GM18858 (cell line): ENCODE data around the gene TMEM259.

ENCODE experiments used
- ATAC-seq: cut with Tn5 transposase; IDR thresholded peaks from one replicate; pipeline ENCODE4 v1.9.1; 2021; ENCODE audit not compliant: unreplicated experiment

The TMEM259 gene

GRCh38 chr19:1004803-1005664, 15.9 kb downstream of the TMEM259 start:
- ATAC-seq, result no peak

- ATAC-seq, result no peak
Observed at GRCh38 chr19:1004204-1004802, 16.6 kb downstream of the TMEM259 start.

- no peak for ATAC-seq
Observed at GRCh38 chr19:1003283-1003682, 17.6 kb downstream of the TMEM259 start.

- no peak for ATAC-seq
Observed at GRCh38 chr19:1002600-1002999, 18.3 kb downstream of the TMEM259 start.

GRCh38 chr19:1001538-1002166, 19.3 kb downstream of the TMEM259 start:
- no peak for ATAC-seq

- no peak for ATAC-seq
Observed at GRCh38 chr19:1000591-1001537, 20.1 kb downstream of the TMEM259 start.

- no peak for ATAC-seq
Observed at GRCh38 chr19:1000095-1000494, 20.8 kb downstream of the TMEM259 start, which contains the start of gene GRIN3B. Gene GRIN3B (plus strand): TSS chr19:1000419. CDS start chr19:1000438, 19 bp downstream.

GRCh38 chr19:999379-999719, 21.6 kb downstream of the TMEM259 start:
- ATAC-seq, result no peak

GRCh38 chr19:998064-998463, 22.9 kb downstream of the TMEM259 start:
- no peak for ATAC-seq

GRCh38 chr19:996051-996838, 24.7 kb downstream of the TMEM259 start:
- ATAC-seq, result no peak

GRCh38 chr19:995051-995827, 25.7 kb downstream of the TMEM259 start:
- no peak for ATAC-seq

- ATAC-seq, result no peak
Observed at GRCh38 chr19:994516-994915, 26.4 kb downstream of the TMEM259 start.

- ATAC-seq, result no peak
Observed at GRCh38 chr19:993831-994393, 27.0 kb downstream of the TMEM259 start.

GRCh38 chr19:993361-993830, 27.5 kb downstream of the TMEM259 start:
- no peak for ATAC-seq

- ATAC-seq, result no peak
Observed at GRCh38 chr19:992670-993055, 28.3 kb downstream of the TMEM259 start.

- ATAC-seq, result no peak
Observed at GRCh38 chr19:991932-992669, 28.8 kb downstream of the TMEM259 start.

GRCh38 chr19:991174-991931, 29.6 kb downstream of the TMEM259 start:
- ATAC-seq, result no peak

GRCh38 chr19:990746-991145, 30.2 kb downstream of the TMEM259 start:
- ATAC-seq, result no peak
